ENCODE measurements around the gene PFDN6. TPM values are rescaled to one million over a fixed set of nuclear protein-coding genes. Genes with fewer than 3 reads are reported as not detected.

PFDN6 gene
- total RNA-seq, 2 experiments from 2014 or later: 9.7 to 11.7 TPM

GRCh38 chr6:33304216-33304615 is 14.8 kb downstream of the PFDN6 start:
- peaks cover 79% of the 10 kb centered on the region for H3K36me3 Mint-ChIP-seq (ENCODE audit: low read depth)
- H3K9me3 Mint-ChIP-seq: no peaks in the 10 kb centered on the region
- ChIA-PET POLR2A (interaction anchor here (0.6 to 1.3 kb wide), 2 partner anchors 9 to 37 kb away, joined by 3 read pairs; no protein-coding TSS in a partner anchor), CTCF (no interaction called here)
- H3K4me3 ChIP-seq (ENCODE audit: low read length): no peak overlapping the region
- H3K27me3 Mint-ChIP-seq: no peaks in the 10 kb centered on the region
- H3K4me1 Mint-ChIP-seq (ENCODE audit: low read depth): peaks cover 45% of the 10 kb centered on the region
- peak overlapping the region; percentile 13 for H3K27ac Mint-ChIP-seq
- DNase-seq: no peak
- H3K9me3 ChIP-seq (ENCODE audit: control insufficient read depth in 1 of 2, insufficient read depth in 1 of 2, low read length in 2 of 2): no peaks in the 10 kb centered on the region
- no peak overlapping the region for H3K4me3 Mint-ChIP-seq
- H3K36me3 ChIP-seq (ENCODE audit: insufficient read depth, low read length): peaks cover 66% of the 10 kb centered on the region
- intact Hi-C loops (cut with DNase I, micrococcal nuclease): no loop called here
- no peak for ATAC-seq (ENCODE audit: poor library complexity)
- TF ChIP-seq, protein P1, sequence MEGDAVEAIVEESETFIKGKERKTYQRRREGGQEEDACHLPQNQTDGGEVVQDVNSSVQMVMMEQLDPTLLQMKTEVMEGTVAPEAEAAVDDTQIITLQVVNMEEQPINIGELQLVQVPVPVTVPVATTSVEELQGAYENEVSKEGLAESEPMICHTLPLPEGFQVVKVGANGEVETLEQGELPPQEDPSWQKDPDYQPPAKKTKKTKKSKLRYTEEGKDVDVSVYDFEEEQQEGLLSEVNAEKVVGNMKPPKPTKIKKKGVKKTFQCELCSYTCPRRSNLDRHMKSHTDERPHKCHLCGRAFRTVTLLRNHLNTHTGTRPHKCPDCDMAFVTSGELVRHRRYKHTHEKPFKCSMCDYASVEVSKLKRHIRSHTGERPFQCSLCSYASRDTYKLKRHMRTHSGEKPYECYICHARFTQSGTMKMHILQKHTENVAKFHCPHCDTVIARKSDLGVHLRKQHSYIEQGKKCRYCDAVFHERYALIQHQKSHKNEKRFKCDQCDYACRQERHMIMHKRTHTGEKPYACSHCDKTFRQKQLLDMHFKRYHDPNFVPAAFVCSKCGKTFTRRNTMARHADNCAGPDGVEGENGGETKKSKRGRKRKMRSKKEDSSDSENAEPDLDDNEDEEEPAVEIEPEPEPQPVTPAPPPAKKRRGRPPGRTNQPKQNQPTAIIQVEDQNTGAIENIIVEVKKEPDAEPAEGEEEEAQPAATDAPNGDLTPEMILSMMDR (IDR thresholded peaks at IDR 0.05): no peak
- no peaks in the 10 kb centered on the region for H3K27me3 ChIP-seq (ENCODE audit: control insufficient read depth in 1 of 2, insufficient read depth in 2 of 2, low read length in 2 of 2)
- no peak overlapping the region for H3K27ac ChIP-seq (ENCODE audit: low read depth in 1 of 2, low read length in 2 of 2)
- H3K4me1 ChIP-seq (ENCODE audit: insufficient read depth, low read length): peaks cover 40% of the 10 kb centered on the region

GRCh38 chr6:33305052-33305451 is 15.7 kb downstream of the PFDN6 start:
- POLR2A ChIA-PET: no interaction called here
- Histone ChIP-seq H3K9me3 (ENCODE audit: control insufficient read depth in 1 of 2, insufficient read depth in 1 of 2, low read length in 2 of 2) (no peaks in the 10 kb centered on the region), H3K4me3 (ENCODE audit: low read length) (no peak overlapping the region), H3K4me1 (ENCODE audit: insufficient read depth, low read length) (peaks cover 39% of the 10 kb centered on the region), H3K36me3 (ENCODE audit: insufficient read depth, low read length) (peaks cover 73% of the 10 kb centered on the region), H3K27ac (ENCODE audit: low read depth in 1 of 2, low read length in 2 of 2) (no peak overlapping the region), H3K27me3 (ENCODE audit: control insufficient read depth in 1 of 2, insufficient read depth in 2 of 2, low read length in 2 of 2) (no peaks in the 10 kb centered on the region)
- TF ChIP-seq, protein P1 (IDR thresholded peaks at IDR 0.05): no peak
- intact Hi-C loops (cut with DNase I, micrococcal nuclease): no loop called here
- no peak overlapping the region for H3K4me3 Mint-ChIP-seq
- CTCF ChIA-PET: no interaction called here
- DNase-seq (no peak), ATAC-seq (ENCODE audit: poor library complexity) (no peak)
- H3K27ac Mint-ChIP-seq: no peak overlapping the region
- peaks cover 37% of the 10 kb centered on the region for H3K4me1 Mint-ChIP-seq (ENCODE audit: low read depth)
- no peaks in the 10 kb centered on the region for H3K27me3 Mint-ChIP-seq
- H3K36me3 Mint-ChIP-seq (ENCODE audit: low read depth): peaks cover 71% of the 10 kb centered on the region
- H3K9me3 Mint-ChIP-seq: no peaks in the 10 kb centered on the region

- H3K9me3 Mint-ChIP-seq: no peaks in the 10 kb centered on the region
- peak overlapping the region; percentile 25 for H3K4me3 Mint-ChIP-seq
- H3K4me1 Mint-ChIP-seq (ENCODE audit: low read depth): peaks cover 31% of the 10 kb centered on the region
- TF ChIP-seq, protein P1 (IDR thresholded peaks at IDR 0.05): no peak
- H3K4me3 ChIP-seq (ENCODE audit: low read length): no peak overlapping the region
- peaks cover 66% of the 10 kb centered on the region for H3K36me3 Mint-ChIP-seq (ENCODE audit: low read depth)
- H3K27ac Mint-ChIP-seq: peak overlapping the region; percentile 31
- no peak for ATAC-seq (ENCODE audit: poor library complexity)
- intact Hi-C loops (cut with DNase I, micrococcal nuclease): no loop called here
- ChIA-PET CTCF (interaction anchor here (1.3 kb wide), 1 partner anchor 11 kb away, joined by 3 read pairs; no protein-coding TSS in a partner anchor), POLR2A (interaction anchor here (2.8 kb wide), 1 partner anchor 38 kb away, joined by 12 read pairs; no protein-coding TSS in a partner anchor)
- no peaks in the 10 kb centered on the region for H3K9me3 ChIP-seq (ENCODE audit: control insufficient read depth in 1 of 2, insufficient read depth in 1 of 2, low read length in 2 of 2)
- no peak for DNase-seq
- peak overlapping the region in 1 of 2 donors; percentile 32 for H3K27ac ChIP-seq (ENCODE audit: low read depth in 1 of 2, low read length in 2 of 2)
- no peaks in the 10 kb centered on the region for H3K27me3 ChIP-seq (ENCODE audit: control insufficient read depth in 1 of 2, insufficient read depth in 2 of 2, low read length in 2 of 2)
- H3K27me3 Mint-ChIP-seq: no peaks in the 10 kb centered on the region
- H3K36me3 ChIP-seq (ENCODE audit: insufficient read depth, low read length): peaks cover 80% of the 10 kb centered on the region
- H3K4me1 ChIP-seq (ENCODE audit: insufficient read depth, low read length): peaks cover 47% of the 10 kb centered on the region
Observed at GRCh38 chr6:33306356-33306755, 17.0 kb downstream of the PFDN6 start.

Data from CD4-positive, alpha-beta T cell (primary cell).